Colonic mucosa (tissue), 4 donors: ENCODE measurements around the gene CACYBP. TPM values are rescaled to one million over a fixed set of nuclear protein-coding genes. Genes with fewer than 3 reads are reported as not detected.

Experiments used
- DNase-seq: peaks from one replicate; pipeline ENCODE4 v3.0.0-alpha.2; 2020
- H3K27ac ChIP-seq: fragments of 200-600 bp; one replicate; pipeline ENCODE4 v1.8.0; 2021
- H3K27me3 ChIP-seq: fragments of 200-600 bp; one replicate; pipeline ENCODE4 v1.8.0; 2021
- H3K36me3 ChIP-seq: fragments of 200-600 bp; one replicate; pipeline ENCODE4 v1.8.0; 2021
- H3K4me1 ChIP-seq: fragments of 200-600 bp; one replicate; pipeline ENCODE4 v1.8.0; 2021; ENCODE audit warnings: mild to moderate bottlenecking
- H3K4me3 ChIP-seq: fragments of 200-600 bp; one replicate; pipeline ENCODE4 v1.8.0; 2021
- H3K9ac ChIP-seq, 2 donors: one replicate each; pipeline ENCODE4 v1.7.0; 2013; ENCODE audit warnings: control low read depth in 2 of 2, low read depth in 2 of 2, low read length in 2 of 2
- H3K9me3 ChIP-seq: fragments of 200-600 bp; one replicate; pipeline ENCODE4 v1.8.0; 2021
- CTCF ChIP-seq: fragments of 200-600 bp; IDR thresholded peaks from one replicate; pipeline ENCODE4 v1.8.0; 2022; ENCODE audit warnings: antibody characterized with exemption, mild to moderate bottlenecking
- intact Hi-C: fragments of 100-400 bp; cut with DNase I; formaldehyde crosslinking; loops from one replicate; pipeline ENCODE4 v1.14.1; 2022
- total RNA-seq, 2 donors: library from RNA; stranded (reverse); fragmentation: NEBNext Ultra II Directional in 1 of 2; extraction: Animal tissue kit (Norgen Biotek cat#: 25700) in 1 of 2; gene quantifications; one replicate each; pipeline ENCODE4 v1.2.1, GENCODE V29; 2021
- donor health status: healthy.
- donor health status: DM: no; HTN: no; CAD: no.
- donor health status: DM: no; HTN: no; CAD: no.

CACYBP gene
- total RNA-seq, 2 donors from 2014 or later, result 66.9 to 182 TPM

GRCh38 chr1:175000697-175001187, 995 bp downstream of the CACYBP start:
- no peaks in the 10 kb centered on the region for H3K4me1 ChIP-seq
- peak overlapping the region; percentile 80 to 98 for H3K9ac ChIP-seq
- no peaks in the 10 kb centered on the region for H3K9me3 ChIP-seq
- H3K27ac ChIP-seq, result peak overlapping the region; percentile 96
- peaks cover 3% of the 10 kb centered on the region for H3K36me3 ChIP-seq
- H3K4me3 ChIP-seq, result peak overlapping the region; percentile 80
- no peaks in the 10 kb centered on the region for H3K27me3 ChIP-seq
- intact Hi-C loops, result no loop called here
- no peak for TF ChIP-seq CTCF
- DNase-seq, result no peak

- TF ChIP-seq CTCF, result no peak
- Histone ChIP-seq H3K9me3 (no peaks in the 10 kb centered on the region), H3K4me1 (no peaks in the 10 kb centered on the region), H3K9ac (no peak overlapping the region), H3K36me3 (peaks cover 3% of the 10 kb centered on the region), H3K4me3 (no peak overlapping the region), H3K27ac (no peak overlapping the region), H3K27me3 (no peaks in the 10 kb centered on the region)
- DNase-seq, result no peak
- intact Hi-C loops, result no loop called here
These were observed 3.3 kb downstream of the CACYBP start for GRCh38 chr1:175002910-175003517.

GRCh38 chr1:175003521-175003920, 3.8 kb downstream of the CACYBP start:
- intact Hi-C loops, result no loop called here
- Histone ChIP-seq H3K27ac (no peak overlapping the region), H3K9me3 (no peaks in the 10 kb centered on the region), H3K36me3 (peaks cover 3% of the 10 kb centered on the region), H3K4me1 (no peaks in the 10 kb centered on the region), H3K27me3 (no peaks in the 10 kb centered on the region), H3K9ac (no peak overlapping the region), H3K4me3 (no peak overlapping the region)
- no peak for TF ChIP-seq CTCF
- no peak for DNase-seq

- H3K9me3 ChIP-seq, result no peaks in the 10 kb centered on the region
- H3K9ac ChIP-seq, result no peak overlapping the region
- no peak overlapping the region for H3K4me3 ChIP-seq
- intact Hi-C loops, result no loop called here
- no peak for DNase-seq
- peaks cover 3% of the 10 kb centered on the region for H3K36me3 ChIP-seq
- H3K27ac ChIP-seq, result no peak overlapping the region
- TF ChIP-seq CTCF, result no peak
- no peaks in the 10 kb centered on the region for H3K27me3 ChIP-seq
- H3K4me1 ChIP-seq, result no peaks in the 10 kb centered on the region
These were observed 5.5 kb downstream of the CACYBP start for GRCh38 chr1:175005085-175005783.

- Histone ChIP-seq H3K36me3 (peaks cover 6% of the 10 kb centered on the region), H3K4me3 (no peak overlapping the region), H3K9me3 (no peaks in the 10 kb centered on the region), H3K27me3 (no peaks in the 10 kb centered on the region), H3K9ac (no peak overlapping the region), H3K27ac (no peak overlapping the region), H3K4me1 (no peaks in the 10 kb centered on the region)
- no peak for DNase-seq
- intact Hi-C loops, result no loop called here
- no peak for TF ChIP-seq CTCF
These were observed 9.8 kb downstream of the CACYBP start for GRCh38 chr1:175009532-175009931.
